Kidney capillary endothelial cell (primary cell): ENCODE measurements around the gene HIPK2.
A peak's percentile ranks its signal among the peaks of the same experiment; 100 is the strongest.

Source experiments
- DNase-seq: peaks from one replicate; pipeline ENCODE4 v3.0.0-alpha.2; 2018; ENCODE audit warnings: low spot score

Gene HIPK2

GRCh38 chr7:139777948-139778841 is at the start of gene HIPK2:
HIPK2 (minus strand) TSS chr7:139777998; CDS start chr7:139777623, 375 bp downstream.
- no peak for DNase-seq

- no peak for DNase-seq
Observed at GRCh38 chr7:139827042-139827441, 49.2 kb upstream of the HIPK2 start.

- DNase-seq, result no peak
Observed at GRCh38 chr7:139825666-139826290, 48.0 kb upstream of the HIPK2 start.

- DNase-seq, result no peak
Observed at GRCh38 chr7:139823959-139824521, 46.2 kb upstream of the HIPK2 start.

- no peak for DNase-seq
Observed at GRCh38 chr7:139822855-139823254, 45.1 kb upstream of the HIPK2 start.

- DNase-seq, result no peak
Observed at GRCh38 chr7:139821349-139822105, 43.7 kb upstream of the HIPK2 start.

GRCh38 chr7:139820089-139820488 is 42.3 kb upstream of the HIPK2 start:
- no peak for DNase-seq

- DNase-seq, result no peak
Observed at GRCh38 chr7:139817249-139817648, 39.5 kb upstream of the HIPK2 start.

- no peak for DNase-seq
Observed at GRCh38 chr7:139813689-139814088, 35.9 kb upstream of the HIPK2 start.

GRCh38 chr7:139813151-139813550 is 35.4 kb upstream of the HIPK2 start:
- DNase-seq, result peak; percentile 69

- DNase-seq, result peak; percentile 91
Observed at GRCh38 chr7:139811066-139811465, 33.3 kb upstream of the HIPK2 start.

GRCh38 chr7:139808846-139809442 is 31.1 kb upstream of the HIPK2 start:
- no peak for DNase-seq

- DNase-seq, result no peak
Observed at GRCh38 chr7:139808427-139808826, 30.6 kb upstream of the HIPK2 start.

- no peak for DNase-seq
Observed at GRCh38 chr7:139807009-139807408, 29.2 kb upstream of the HIPK2 start.

GRCh38 chr7:139804571-139804970 is 26.8 kb upstream of the HIPK2 start:
- DNase-seq, result no peak

GRCh38 chr7:139799586-139799985 is 21.8 kb upstream of the HIPK2 start:
- DNase-seq, result no peak

- no peak for DNase-seq
Observed at GRCh38 chr7:139798892-139799291, 21.1 kb upstream of the HIPK2 start.

GRCh38 chr7:139798221-139798620 is 20.4 kb upstream of the HIPK2 start:
- DNase-seq, result no peak

GRCh38 chr7:139797607-139798006 is 19.8 kb upstream of the HIPK2 start:
- no peak for DNase-seq

GRCh38 chr7:139791316-139791715 is 13.5 kb upstream of the HIPK2 start:
- no peak for DNase-seq

GRCh38 chr7:139784648-139785047 is 6.8 kb upstream of the HIPK2 start:
- DNase-seq, result no peak
